HFFc6 (cell line): ENCODE results near the gene AMOTL2. TPM values are rescaled to one million over a fixed set of nuclear protein-coding genes. Genes with fewer than 3 reads are reported as not detected.

Experiments
- DNase-seq: peaks from one replicate; pipeline ENCODE4 v3.0.0-alpha.2; 2018
- H3K27ac Mint-ChIP-seq: 2 replicates; pipeline ENCODE4 v1.8.0; 2020; ENCODE audit warnings: mild to moderate bottlenecking, mixed read lengths
- H3K27me3 Mint-ChIP-seq: 2 replicates; pipeline ENCODE4 v1.8.0; 2021; ENCODE audit warnings: mild to moderate bottlenecking, moderate library complexity, mixed read lengths; ENCODE audit not compliant: insufficient read depth
- H3K36me3 Mint-ChIP-seq: 2 replicates; pipeline ENCODE4 v1.8.0; 2021; ENCODE audit warnings: low read depth, mixed read lengths
- H3K4me1 Mint-ChIP-seq: 2 replicates; pipeline ENCODE4 v1.8.0; 2020; ENCODE audit warnings: low read depth, mixed read lengths
- H3K4me3 Mint-ChIP-seq: 2 replicates; pipeline ENCODE4 v1.8.0; 2020; ENCODE audit warnings: mild to moderate bottlenecking, moderate library complexity, mixed read lengths
- H3K9me3 Mint-ChIP-seq: 2 replicates; pipeline ENCODE4 v1.8.0; 2020; ENCODE audit warnings: mild to moderate bottlenecking, mixed read lengths
- CTCF ChIP-seq: fragments of 200-600 bp; sonication (generic); IDR thresholded peaks from 2 replicates; pipeline ENCODE4 v1.5.0; 2021; ENCODE audit warnings: antibody characterized with exemption, mild to moderate bottlenecking
- total RNA-seq, 6 experiments: library from RNA; stranded (reverse); fragmentation: NEBNext Ultra II Directional; extraction: Animal tissue kit (Norgen Biotek cat#: 25700); gene quantifications; 2 replicates in 1 of 6; 3 replicates in 5 of 6; pipeline ENCODE4 v1.2.3, GENCODE V29; 2021

The AMOTL2 gene
- total RNA-seq, 6 experiments from 2014 or later, result 244 to 311 (median 274) TPM

- H3K9me3 Mint-ChIP-seq, result peaks cover 17% of the 10 kb centered on the region
- H3K4me1 Mint-ChIP-seq, result no peaks in the 10 kb centered on the region
- H3K36me3 Mint-ChIP-seq, result peaks cover 10% of the 10 kb centered on the region
These were observed 20.1 kb upstream of the AMOTL2 start for GRCh38 chr3:134394380-134394779.

GRCh38 chr3:134393074-134393473, 18.8 kb upstream of the AMOTL2 start:
- TF ChIP-seq CTCF, result no peak
- Mint-ChIP-seq H3K9me3 (peaks cover 17% of the 10 kb centered on the region), H3K27ac (no peak overlapping the region), H3K4me3 (no peak overlapping the region), H3K27me3 (peaks cover 22% of the 10 kb centered on the region), H3K36me3 (peaks cover 10% of the 10 kb centered on the region), H3K4me1 (no peaks in the 10 kb centered on the region)
- DNase-seq, result no peak

More at GRCh38 chr3:134394380-134394779, 20.1 kb upstream of the AMOTL2 start:
- no peak for DNase-seq
- Mint-ChIP-seq H3K27me3 (peaks cover 26% of the 10 kb centered on the region), H3K27ac (no peak overlapping the region), H3K4me3 (no peak overlapping the region)
- no peak for TF ChIP-seq CTCF

- Mint-ChIP-seq H3K36me3 (peaks cover 10% of the 10 kb centered on the region), H3K27ac (no peak overlapping the region), H3K4me3 (no peak overlapping the region), H3K4me1 (no peaks in the 10 kb centered on the region), H3K9me3 (peaks cover 17% of the 10 kb centered on the region), H3K27me3 (peaks cover 22% of the 10 kb centered on the region)
- no peak for TF ChIP-seq CTCF
- DNase-seq, result no peak
These were observed 18.2 kb upstream of the AMOTL2 start for GRCh38 chr3:134392336-134392983.

- H3K9me3 Mint-ChIP-seq, result peaks cover 17% of the 10 kb centered on the region
- no peak for TF ChIP-seq CTCF
- H3K4me3 Mint-ChIP-seq, result no peak overlapping the region
- H3K27ac Mint-ChIP-seq, result no peak overlapping the region
- no peaks in the 10 kb centered on the region for H3K4me1 Mint-ChIP-seq
- peaks cover 12% of the 10 kb centered on the region for H3K27me3 Mint-ChIP-seq
- H3K36me3 Mint-ChIP-seq, result peaks cover 10% of the 10 kb centered on the region
- DNase-seq, result no peak
These were observed 15.6 kb upstream of the AMOTL2 start for GRCh38 chr3:134389865-134390264.

- no peak for TF ChIP-seq CTCF
- H3K4me1 Mint-ChIP-seq, result no peaks in the 10 kb centered on the region
- no peak for DNase-seq
- peaks cover 11% of the 10 kb centered on the region for H3K27me3 Mint-ChIP-seq
- H3K9me3 Mint-ChIP-seq, result peaks cover 17% of the 10 kb centered on the region
- peaks cover 10% of the 10 kb centered on the region for H3K36me3 Mint-ChIP-seq
- no peak overlapping the region for H3K27ac Mint-ChIP-seq
- H3K4me3 Mint-ChIP-seq, result no peak overlapping the region
These were observed 14.7 kb upstream of the AMOTL2 start for GRCh38 chr3:134388788-134389485.
